ENCODE data around the gene PAGE3.

Gene PAGE3

GRCh38 chrX:55220119-55220794 lies 44.5 kb downstream of the PAGE3 start, which contains the start of gene PAGE5:
Gene PAGE5, plus strand, starts transcription at chrX:55220346. Its CDS starts 1,037 bp downstream, at chrX:55221383.
- TF ChIP-seq CTCF (IDR thresholded peaks at IDR 0.05) = no peak

GRCh38 chrX:55213381-55213780 lies 51.3 kb downstream of the PAGE3 start:
- no peak for TF ChIP-seq CTCF (IDR thresholded peaks at IDR 0.05)

GRCh38 chrX:55210931-55211677 lies 53.6 kb downstream of the PAGE3 start:
- TF ChIP-seq CTCF (IDR thresholded peaks at IDR 0.05) = peak; percentile 12; the same call in 1 of the 2 replicates

Data from LNCAP (cell line).